Neural cell (in vitro differentiated cells): ENCODE measurements around the gene CEP20. TPM values are rescaled to one million over a fixed set of nuclear protein-coding genes. Genes with fewer than 3 reads are reported as not detected.
"Not testable (repeated sequence)": the region's sequence is repeated elsewhere in the genome, so short reads cannot be mapped to it uniquely, and the experiment has no call there.

ENCODE experiments used
- H2AFZ ChIP-seq: fragments of 200-600, 300-800 bp; sonication (generic), shearing (Covaris generic); 2 replicates; pipeline ENCODE4 v1.6.0; 2014; ENCODE audit warnings: low read depth, mild to moderate bottlenecking, antibody characterized with exemption, low read length, moderate library complexity
- H3F3A ChIP-seq: fragments of 200-600 bp; shearing (Covaris generic); 2 replicates; pipeline ENCODE4 v1.6.1; 2016; ENCODE audit warnings: mild to moderate bottlenecking, moderate library complexity, mixed read lengths, antibody characterized with exemption, low read length; ENCODE audit not compliant: insufficient read depth, poor library complexity, severe bottlenecking
- H3K27ac ChIP-seq: fragments of 200-600, 300-800 bp; sonication (generic), shearing (Covaris generic); 2 replicates; pipeline ENCODE4 v1.5.1; 2014; ENCODE audit warnings: mild to moderate bottlenecking, low read length, moderate library complexity
- H3K27me3 ChIP-seq: fragments of 300-800, 200-600 bp; sonication (generic), shearing (Covaris generic); 2 replicates; pipeline ENCODE4 v1.6.0; 2014; ENCODE audit warnings: mild to moderate bottlenecking, low read depth, low read length, moderate library complexity; ENCODE audit not compliant: insufficient read depth
- H3K36me3 ChIP-seq: fragments of 300-800, 200-600 bp; sonication (generic), shearing (Covaris generic); 2 replicates; pipeline ENCODE4 v1.5.1; 2014; ENCODE audit warnings: mild to moderate bottlenecking, antibody characterized with exemption, low read length, moderate library complexity; ENCODE audit not compliant: insufficient read depth
- H3K4me2 ChIP-seq: fragments of 300-800, 200-600 bp; sonication (generic), shearing (Covaris generic); 2 replicates; pipeline ENCODE4 v1.6.0; 2014; ENCODE audit warnings: mild to moderate bottlenecking, low read length
- H3K4me3 ChIP-seq: fragments of 300-800, 200-600 bp; sonication (generic), shearing (Covaris generic); 2 replicates; pipeline ENCODE4 v1.5.1; 2014; ENCODE audit warnings: mild to moderate bottlenecking, low read length, moderate library complexity
- H3K79me2 ChIP-seq: fragments of 200-600 bp; shearing (Covaris generic); replicated peaks from 2 replicates; pipeline ENCODE4 v1.6.0; 2014; ENCODE audit warnings: mild to moderate bottlenecking, low read length, moderate library complexity; ENCODE audit not compliant: insufficient read depth
- H3K9ac ChIP-seq: fragments of 300-800, 200-600 bp; sonication (generic), shearing (Covaris generic); 2 replicates; pipeline ENCODE4 v1.6.1; 2016; ENCODE audit warnings: mild to moderate bottlenecking, low read length, mixed read lengths
- H3K9me2 ChIP-seq: fragments of 200-600 bp; shearing (Covaris generic); 2 replicates; pipeline ENCODE4 v1.6.1; 2016; ENCODE audit warnings: mild to moderate bottlenecking, low read length, mixed read lengths; ENCODE audit not compliant: insufficient read depth
- H3K9me3 ChIP-seq: fragments of 200-600, 300-800 bp; sonication (generic), shearing (Covaris generic); 2 replicates; pipeline ENCODE4 v1.6.1; 2016; ENCODE audit warnings: mild to moderate bottlenecking, mixed run types, low read length, moderate library complexity, mixed read lengths
- H4K20me1 ChIP-seq: fragments of 200-600 bp; shearing (Covaris generic); 2 replicates; pipeline ENCODE4 v1.6.1; 2016; ENCODE audit warnings: mild to moderate bottlenecking, mixed run types; ENCODE audit not compliant: insufficient read depth
- CTCF ChIP-seq: fragments of 450-650 bp; IDR thresholded peaks from 2 replicates; pipeline ENCODE4 v1.5.1; 2014; ENCODE audit warnings: antibody characterized with exemption, mild to moderate bottlenecking, moderate library complexity; ENCODE audit not compliant: poor library complexity, severe bottlenecking
- EP300 ChIP-seq: fragments of 450-650 bp; conservative IDR thresholded peaks from 2 replicates; pipeline ENCODE4 v1.6.1; 2014; ENCODE audit warnings: antibody characterized with exemption, mild to moderate bottlenecking, moderate library complexity; ENCODE audit not compliant: poor library complexity, severe bottlenecking
- EZH2 ChIP-seq: fragments of 200-600, 300-800 bp; shearing (Covaris generic), sonication (generic); IDR thresholded peaks from 2 replicates; pipeline ENCODE4 v1.6.1; 2014; ENCODE audit warnings: antibody characterized with exemption, low read length, borderline replicate concordance, mild to moderate bottlenecking; ENCODE audit not compliant: insufficient read depth, poor library complexity, severe bottlenecking
- MXI1 ChIP-seq: fragments of 450-650 bp; conservative IDR thresholded peaks from 2 replicates; pipeline ENCODE4 v1.6.1; 2014; ENCODE audit warnings: antibody characterized with exemption, mild to moderate bottlenecking; ENCODE audit not compliant: poor library complexity, severe bottlenecking
- POLR2AphosphoS5 ChIP-seq: IDR thresholded peaks from 2 replicates; pipeline ENCODE4 v1.6.1; 2012
- RAD21 ChIP-seq: fragments of 450-650 bp; conservative IDR thresholded peaks from 2 replicates; pipeline ENCODE4 v1.6.1; 2014; ENCODE audit warnings: antibody characterized with exemption, mild to moderate bottlenecking, moderate library complexity
- REST ChIP-seq: IDR thresholded peaks from 2 replicates; pipeline ENCODE4 v1.6.1; 2012; ENCODE audit warnings: borderline replicate concordance
- SMC3 ChIP-seq: fragments of 450-650 bp; conservative IDR thresholded peaks from 2 replicates; pipeline ENCODE4 v1.6.1; 2014; ENCODE audit warnings: antibody characterized with exemption, mild to moderate bottlenecking, moderate library complexity; ENCODE audit not compliant: poor library complexity
- TAF1 ChIP-seq: IDR thresholded peaks from 2 replicates; pipeline ENCODE4 v1.6.1; 2012; ENCODE audit warnings: low read depth
- polyA plus RNA-seq: library from polyadenylated mRNA; depleted of rRNA; stranded (reverse); fragments of >200 nt; gene quantifications from 2 replicates; pipeline ENCODE4 v1.2.3, GENCODE V29; 2014

The CEP20 gene
- polyA plus RNA-seq, 1 donor from 2014 or later = 59.7 TPM

DNA sequence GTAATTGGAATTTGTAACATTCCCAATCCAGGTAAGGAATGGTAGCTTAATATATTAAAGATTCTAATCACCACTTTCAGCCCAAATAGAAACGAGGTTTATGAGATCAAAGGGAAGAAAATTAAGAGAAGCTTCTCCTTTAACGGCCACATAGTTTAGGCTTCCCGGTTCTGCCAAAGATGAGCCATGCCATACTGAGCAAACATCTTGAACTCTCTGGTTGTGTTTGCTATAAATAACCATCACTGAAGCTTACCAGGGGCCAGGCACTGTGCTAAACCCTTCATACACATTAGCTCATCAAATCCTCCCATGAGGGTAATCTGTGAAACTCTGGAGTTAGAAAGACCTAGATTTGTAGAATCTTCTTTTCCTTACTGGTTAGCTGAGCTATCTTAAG, 34.3 kb downstream of the CEP20 start:
- Histone ChIP-seq H3K9ac (no peak overlapping the region), H3K79me2 (no peaks in the 10 kb centered on the region), H3K27ac (no peak overlapping the region), H3K4me3 (no peak overlapping the region), H3K9me2 (no peaks in the 10 kb centered on the region), H3K36me3 (no peaks in the 10 kb centered on the region), H3K9me3 (no peaks in the 10 kb centered on the region), H3F3A (no peaks in the 10 kb centered on the region), H3K27me3 (peaks cover 51% of the 10 kb centered on the region), H3K4me2 (no peak overlapping the region), H4K20me1 (no peaks in the 10 kb centered on the region), H2AFZ (no peak overlapping the region)
- no peak for TF ChIP-seq REST
- no peak for TF ChIP-seq MXI1
- TF ChIP-seq POLR2AphosphoS5 = no peak
- TF ChIP-seq RAD21 = no peak
- no peak for TF ChIP-seq TAF1
- no peak for TF ChIP-seq EZH2
- no peak for TF ChIP-seq EP300
- no peak for TF ChIP-seq SMC3
- no peak for TF ChIP-seq CTCF

GRCh38 chr16:15853021-15853420, 35.4 kb downstream of the CEP20 start:
- no peaks in the 10 kb centered on the region for H3K36me3 ChIP-seq
- no peak overlapping the region for H3K4me3 ChIP-seq
- H3K27me3 ChIP-seq = peaks cover 40% of the 10 kb centered on the region
- H3F3A ChIP-seq = no peaks in the 10 kb centered on the region
- H4K20me1 ChIP-seq = no peaks in the 10 kb centered on the region
- H3K9me2 ChIP-seq = no peaks in the 10 kb centered on the region
- no peak overlapping the region for H3K9ac ChIP-seq
- TF ChIP-seq TAF1 (no peak), CTCF (no peak), SMC3 (no peak), MXI1 (no peak)
- no peaks in the 10 kb centered on the region for H3K9me3 ChIP-seq
- no peak overlapping the region for H3K4me2 ChIP-seq
- no peak overlapping the region for H3K27ac ChIP-seq
- H2AFZ ChIP-seq = no peak overlapping the region
- no peaks in the 10 kb centered on the region for H3K79me2 ChIP-seq

GRCh38 chr16:15850555-15850954, 37.8 kb downstream of the CEP20 start:
- H3K79me2 ChIP-seq, H3K4me3 ChIP-seq, H3K9ac ChIP-seq, H3F3A ChIP-seq, H3K9me3 ChIP-seq, H4K20me1 ChIP-seq, H2AFZ ChIP-seq, H3K4me2 ChIP-seq, H3K27ac ChIP-seq, H3K9me2 ChIP-seq, H3K36me3 ChIP-seq: not testable (repeated sequence)
- peaks cover 16% of the 10 kb centered on the region for H3K27me3 ChIP-seq
